ENCODE measurements around the gene ZNF22. TPM values are rescaled to one million over a fixed set of nuclear protein-coding genes. Genes with fewer than 3 reads are reported as not detected.

The ZNF22 gene
- total RNA-seq, 1 experiment from 2014 or later, result 42.1 TPM

DNA sequence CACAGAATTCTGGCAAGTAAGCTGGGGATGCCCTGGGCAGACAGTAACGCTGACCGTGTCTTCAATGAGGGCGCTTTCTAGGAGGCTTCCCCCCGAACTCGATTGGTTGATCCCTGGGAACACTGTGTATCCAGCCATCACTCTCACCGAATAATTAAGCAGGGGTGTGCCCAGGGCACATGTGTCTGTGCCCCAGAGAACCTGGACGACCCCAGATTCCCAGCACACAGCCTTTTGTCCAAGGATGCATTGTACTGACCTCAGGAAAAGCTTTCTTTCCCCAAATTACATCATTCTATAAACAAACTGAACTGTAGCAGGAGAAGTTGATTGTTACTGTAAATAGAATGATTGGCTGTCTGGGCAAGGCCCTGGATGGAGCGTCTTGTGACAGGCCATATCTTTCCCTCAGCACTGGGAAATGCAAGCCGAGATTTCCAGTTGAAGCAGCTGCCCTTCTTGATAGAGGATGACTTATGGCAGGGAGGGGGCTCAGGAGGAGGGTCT, 15.5 kb upstream of the ZNF22 start:
- no peaks in the 10 kb centered on the region for H3K27me3 ChIP-seq (replicated peaks; ENCODE audit: insufficient read depth, low read depth, low read length, poor library complexity)
- ChIA-PET CTCF (no interaction called here), POLR2A (ENCODE audit: low non-redundant PET) (no interaction called here)
- intact Hi-C loops (cut with micrococcal nuclease; ENCODE audit: unreplicated experiment), result no loop called here
- no peak for DNase-seq (ENCODE audit: low spot score)
- no peaks in the 10 kb centered on the region for H3K9me3 ChIP-seq (ENCODE audit: low read depth, low read length, poor library complexity, severe bottlenecking)
- no TSS peak for BruUV-seq (replicated peaks)
- no peak overlapping the region for H3K4me3 ChIP-seq (ENCODE audit: low read depth, low read length, poor library complexity, severe bottlenecking)
- no peak overlapping the region for H3K27ac ChIP-seq (ENCODE audit: low read depth, low read length, poor library complexity, severe bottlenecking)
- no peaks in the 10 kb centered on the region for H3K4me1 ChIP-seq (ENCODE audit: insufficient read depth, low read length, poor library complexity, severe bottlenecking)
- no peaks in the 10 kb centered on the region for H3K36me3 ChIP-seq (ENCODE audit: insufficient read depth, low read length, poor library complexity, severe bottlenecking)
- TF ChIP-seq EZH2 (IDR thresholded peaks at IDR 0.05; ENCODE audit: borderline replicate concordance, low read depth, low read length, poor library complexity, severe bottlenecking), result no peak
- TF ChIP-seq, protein P1, sequence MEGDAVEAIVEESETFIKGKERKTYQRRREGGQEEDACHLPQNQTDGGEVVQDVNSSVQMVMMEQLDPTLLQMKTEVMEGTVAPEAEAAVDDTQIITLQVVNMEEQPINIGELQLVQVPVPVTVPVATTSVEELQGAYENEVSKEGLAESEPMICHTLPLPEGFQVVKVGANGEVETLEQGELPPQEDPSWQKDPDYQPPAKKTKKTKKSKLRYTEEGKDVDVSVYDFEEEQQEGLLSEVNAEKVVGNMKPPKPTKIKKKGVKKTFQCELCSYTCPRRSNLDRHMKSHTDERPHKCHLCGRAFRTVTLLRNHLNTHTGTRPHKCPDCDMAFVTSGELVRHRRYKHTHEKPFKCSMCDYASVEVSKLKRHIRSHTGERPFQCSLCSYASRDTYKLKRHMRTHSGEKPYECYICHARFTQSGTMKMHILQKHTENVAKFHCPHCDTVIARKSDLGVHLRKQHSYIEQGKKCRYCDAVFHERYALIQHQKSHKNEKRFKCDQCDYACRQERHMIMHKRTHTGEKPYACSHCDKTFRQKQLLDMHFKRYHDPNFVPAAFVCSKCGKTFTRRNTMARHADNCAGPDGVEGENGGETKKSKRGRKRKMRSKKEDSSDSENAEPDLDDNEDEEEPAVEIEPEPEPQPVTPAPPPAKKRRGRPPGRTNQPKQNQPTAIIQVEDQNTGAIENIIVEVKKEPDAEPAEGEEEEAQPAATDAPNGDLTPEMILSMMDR (conservative IDR thresholded peaks at IDR 0.05; ENCODE audit: low read depth, low read length), result no peak

DNA sequence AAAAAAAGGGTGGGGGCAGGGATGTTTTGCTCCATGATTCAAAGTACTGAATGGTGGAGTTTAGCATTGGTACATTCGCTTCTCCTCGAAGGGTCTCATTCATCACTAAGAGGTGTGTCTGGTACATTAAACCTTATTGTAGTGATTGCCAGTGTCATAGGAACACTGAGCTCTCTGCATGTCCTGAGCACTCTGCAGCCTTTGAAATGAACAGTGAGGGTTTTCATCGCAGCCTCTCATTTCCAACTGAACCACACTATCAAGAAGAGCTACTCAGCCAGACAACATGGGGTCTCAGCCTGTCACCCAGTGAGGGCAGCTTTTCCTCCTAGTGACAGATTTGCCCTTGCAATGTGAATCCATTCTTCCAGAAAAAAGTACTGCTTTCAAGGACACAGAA, 14.5 kb upstream of the ZNF22 start:
- ChIA-PET POLR2A (ENCODE audit: low non-redundant PET) (no interaction called here), CTCF (no interaction called here)
- Histone ChIP-seq H3K4me3 (ENCODE audit: low read depth, low read length, poor library complexity, severe bottlenecking) (no peak overlapping the region), H3K27me3 (replicated peaks; ENCODE audit: insufficient read depth, low read depth, low read length, poor library complexity) (no peaks in the 10 kb centered on the region), H3K27ac (ENCODE audit: low read depth, low read length, poor library complexity, severe bottlenecking) (no peak overlapping the region), H3K4me1 (ENCODE audit: insufficient read depth, low read length, poor library complexity, severe bottlenecking) (no peaks in the 10 kb centered on the region), H3K9me3 (ENCODE audit: low read depth, low read length, poor library complexity, severe bottlenecking) (no peaks in the 10 kb centered on the region), H3K36me3 (ENCODE audit: insufficient read depth, low read length, poor library complexity, severe bottlenecking) (no peaks in the 10 kb centered on the region)
- DNase-seq (ENCODE audit: low spot score), result no peak
- intact Hi-C loops (cut with micrococcal nuclease; ENCODE audit: unreplicated experiment), result no loop called here
- TF ChIP-seq, protein P1 (conservative IDR thresholded peaks at IDR 0.05; ENCODE audit: low read depth, low read length), result no peak
- TF ChIP-seq EZH2 (IDR thresholded peaks at IDR 0.05; ENCODE audit: borderline replicate concordance, low read depth, low read length, poor library complexity, severe bottlenecking), result no peak
- no TSS peak for BruUV-seq (replicated peaks)

DNA sequence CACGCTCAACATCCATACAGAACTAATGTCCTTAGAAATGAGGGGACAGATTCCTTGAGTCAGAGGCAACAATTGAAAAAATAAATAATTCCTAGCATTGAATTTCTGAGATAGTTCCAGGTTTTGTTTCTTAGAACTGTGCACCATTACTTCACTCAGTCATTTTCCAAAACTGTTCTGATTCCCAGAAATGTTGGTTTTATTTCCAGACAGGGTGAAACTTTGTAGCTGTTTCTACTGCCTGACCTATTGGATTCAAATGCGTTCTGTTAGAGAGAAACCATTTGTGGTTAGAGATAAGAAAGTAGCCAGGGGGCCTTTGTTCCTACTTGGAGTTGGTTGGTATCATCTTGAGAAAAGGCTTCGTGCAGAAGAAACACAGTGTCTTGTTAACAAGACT, 14.1 kb upstream of the ZNF22 start:
- no peaks in the 10 kb centered on the region for H3K4me1 ChIP-seq (ENCODE audit: insufficient read depth, low read length, poor library complexity, severe bottlenecking)
- CTCF ChIA-PET, result no interaction called here
- no peak overlapping the region for H3K27ac ChIP-seq (ENCODE audit: low read depth, low read length, poor library complexity, severe bottlenecking)
- H3K36me3 ChIP-seq (ENCODE audit: insufficient read depth, low read length, poor library complexity, severe bottlenecking), result no peaks in the 10 kb centered on the region
- TF ChIP-seq, protein P1 (conservative IDR thresholded peaks at IDR 0.05; ENCODE audit: low read depth, low read length), result no peak
- TF ChIP-seq EZH2 (IDR thresholded peaks at IDR 0.05; ENCODE audit: borderline replicate concordance, low read depth, low read length, poor library complexity, severe bottlenecking), result no peak
- no peak for DNase-seq (ENCODE audit: low spot score)
- intact Hi-C loops (cut with micrococcal nuclease; ENCODE audit: unreplicated experiment), result no loop called here
- POLR2A ChIA-PET (ENCODE audit: low non-redundant PET), result no interaction called here
- H3K27me3 ChIP-seq (replicated peaks; ENCODE audit: insufficient read depth, low read depth, low read length, poor library complexity), result no peaks in the 10 kb centered on the region
- H3K9me3 ChIP-seq (ENCODE audit: low read depth, low read length, poor library complexity, severe bottlenecking), result no peaks in the 10 kb centered on the region
- no peak overlapping the region for H3K4me3 ChIP-seq (ENCODE audit: low read depth, low read length, poor library complexity, severe bottlenecking)
- no TSS peak for BruUV-seq (replicated peaks)

Measured in A673 (cell line).